Effector CD4-positive, alpha-beta T cell (primary cell): ENCODE measurements around the gene CNTNAP2.

Experiments
- DNase-seq: peaks from one replicate; pipeline ENCODE4 v3.0.0-alpha.2; 2020

The CNTNAP2 gene

DNA sequence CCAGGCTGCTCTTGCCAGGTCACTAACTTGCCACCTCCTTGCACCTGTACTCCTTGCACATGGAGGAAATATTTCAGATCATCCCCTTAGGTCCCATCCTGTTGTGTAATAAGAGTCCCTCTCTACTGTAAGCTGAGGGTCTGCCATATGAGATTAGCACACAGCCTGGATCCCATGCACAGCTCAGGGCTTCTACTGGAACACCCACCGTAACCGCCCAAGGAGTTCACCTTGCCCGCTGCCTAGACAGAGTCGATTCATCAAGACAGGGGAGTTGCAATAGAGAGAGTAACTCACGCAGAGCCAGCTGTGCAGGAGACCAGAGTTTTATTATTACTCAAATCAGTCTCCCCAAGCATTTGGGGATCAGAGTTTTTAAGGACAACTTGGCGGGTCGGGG is 1779.5 kb downstream of the CNTNAP2 start:
- no peak for DNase-seq

DNA sequence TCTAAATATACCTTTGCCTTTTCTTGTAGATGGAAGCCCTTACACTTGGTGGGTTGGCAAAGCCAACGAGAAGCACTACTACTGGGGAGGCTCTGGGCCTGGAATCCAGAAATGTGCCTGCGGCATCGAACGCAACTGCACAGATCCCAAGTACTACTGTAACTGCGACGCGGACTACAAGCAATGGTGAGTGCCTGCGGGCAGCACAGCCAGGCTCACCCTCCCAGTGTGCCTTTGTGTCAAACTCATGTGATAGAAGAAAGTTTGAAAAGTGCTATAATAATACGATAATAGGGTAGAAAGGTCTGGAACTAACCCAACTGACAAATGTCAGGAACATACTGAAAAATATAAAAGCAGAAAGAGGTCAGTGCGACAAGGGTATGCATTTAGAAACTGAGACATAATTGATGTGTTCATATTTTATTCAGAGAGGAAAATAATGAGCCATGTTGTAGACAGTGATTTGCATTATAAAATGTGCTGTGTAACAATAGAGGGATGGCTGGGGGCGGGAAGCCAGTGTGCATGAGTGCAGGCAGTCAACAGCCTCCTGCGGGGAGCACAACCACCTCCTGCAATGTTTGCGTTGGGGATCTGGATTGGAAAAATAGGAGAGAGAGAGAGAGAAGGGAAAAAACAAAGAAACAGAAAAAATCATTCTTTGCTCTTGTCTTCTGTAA is 1787.1 kb downstream of the CNTNAP2 start:
- no peak for DNase-seq

DNA sequence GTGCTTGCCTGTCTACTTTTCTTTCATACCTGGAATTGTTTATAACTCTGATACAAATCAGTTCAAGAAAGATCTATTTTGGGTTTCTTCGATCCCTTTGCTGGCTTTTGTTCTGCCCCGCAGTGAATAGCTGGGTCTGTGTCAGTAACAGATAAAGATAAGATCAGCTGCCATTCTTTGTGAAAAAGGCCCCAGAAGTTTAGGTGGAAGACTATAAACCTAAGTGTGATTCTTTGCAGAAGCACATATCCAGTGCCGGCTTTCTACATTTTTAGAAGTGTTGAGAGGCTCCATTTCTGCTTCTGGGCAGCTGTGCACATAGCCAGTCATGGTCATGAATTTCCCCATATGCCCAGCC is 1787.6 kb downstream of the CNTNAP2 start:
- DNase-seq = no peak

DNA sequence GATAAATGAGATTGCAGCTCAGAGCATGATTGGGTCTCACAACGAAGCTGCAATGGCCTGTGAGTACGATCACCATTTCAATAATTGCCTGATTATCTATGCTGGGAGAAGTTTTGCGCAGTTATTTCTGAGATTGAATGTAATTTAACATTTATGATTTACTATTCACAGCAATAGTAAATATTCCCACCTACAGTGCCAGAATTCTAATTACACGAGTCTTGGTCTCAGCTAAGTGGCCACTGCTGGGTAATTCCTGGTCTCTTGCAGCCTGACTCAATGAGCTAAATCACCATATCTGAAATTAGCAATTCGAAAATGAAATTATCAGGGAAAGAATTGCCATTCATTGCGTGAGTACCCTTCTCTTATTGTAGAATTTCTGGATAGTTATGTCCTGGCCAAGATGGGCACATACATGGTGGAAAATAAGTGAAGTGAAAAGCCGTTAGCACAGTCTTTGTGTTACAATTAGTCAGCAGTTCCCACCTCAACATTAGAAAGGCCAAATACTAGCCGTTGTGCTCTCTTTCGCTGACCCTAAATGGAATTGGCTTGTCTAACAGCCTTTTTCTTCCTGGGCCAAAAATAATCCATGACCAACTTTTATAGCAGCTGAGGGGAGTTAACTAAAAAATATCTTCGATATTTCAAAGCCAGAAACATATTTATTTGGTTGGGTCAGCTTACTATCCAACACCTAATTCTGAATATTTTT is 1793.0 kb downstream of the CNTNAP2 start:
- no peak for DNase-seq

DNA sequence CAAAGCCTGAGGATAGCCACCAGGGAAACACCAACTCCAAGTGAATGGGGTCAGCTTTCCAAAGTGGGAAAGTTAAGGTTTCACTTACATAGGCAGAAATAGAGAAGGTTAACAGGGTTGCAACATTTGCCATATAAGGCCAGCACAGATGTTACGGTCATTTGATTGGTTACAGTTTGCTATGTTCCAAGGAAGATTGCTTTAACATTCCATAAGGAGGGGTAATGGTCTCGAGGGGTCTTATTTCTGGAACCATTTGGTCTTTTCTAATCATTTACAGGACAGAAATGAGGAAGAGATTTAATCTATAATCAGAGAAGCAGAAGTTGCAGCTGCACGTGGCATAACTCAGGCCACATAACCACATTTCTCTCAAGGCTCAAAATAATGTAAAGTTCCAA is 1794.6 kb downstream of the CNTNAP2 start:
- no peak for DNase-seq

DNA sequence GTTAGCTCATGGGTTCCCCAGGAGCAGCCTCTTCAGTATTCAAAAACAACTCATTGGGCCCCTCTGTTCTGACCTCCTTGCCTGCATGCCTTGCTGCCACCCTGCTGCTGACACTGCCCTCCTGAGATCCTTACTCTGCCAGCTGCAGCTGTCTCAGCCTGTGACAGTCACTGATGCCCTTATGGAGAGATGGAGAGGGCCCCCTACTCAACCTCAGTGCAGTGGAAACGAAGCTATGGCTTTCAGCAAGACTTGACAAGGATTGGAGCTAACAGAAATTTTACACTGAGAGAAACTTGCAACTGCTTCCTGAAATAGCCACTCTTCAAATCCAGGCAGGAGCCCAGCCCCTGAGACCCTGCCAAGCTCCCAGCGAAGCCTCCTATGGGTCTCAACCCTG is 1795.7 kb downstream of the CNTNAP2 start:
- DNase-seq = no peak

DNA sequence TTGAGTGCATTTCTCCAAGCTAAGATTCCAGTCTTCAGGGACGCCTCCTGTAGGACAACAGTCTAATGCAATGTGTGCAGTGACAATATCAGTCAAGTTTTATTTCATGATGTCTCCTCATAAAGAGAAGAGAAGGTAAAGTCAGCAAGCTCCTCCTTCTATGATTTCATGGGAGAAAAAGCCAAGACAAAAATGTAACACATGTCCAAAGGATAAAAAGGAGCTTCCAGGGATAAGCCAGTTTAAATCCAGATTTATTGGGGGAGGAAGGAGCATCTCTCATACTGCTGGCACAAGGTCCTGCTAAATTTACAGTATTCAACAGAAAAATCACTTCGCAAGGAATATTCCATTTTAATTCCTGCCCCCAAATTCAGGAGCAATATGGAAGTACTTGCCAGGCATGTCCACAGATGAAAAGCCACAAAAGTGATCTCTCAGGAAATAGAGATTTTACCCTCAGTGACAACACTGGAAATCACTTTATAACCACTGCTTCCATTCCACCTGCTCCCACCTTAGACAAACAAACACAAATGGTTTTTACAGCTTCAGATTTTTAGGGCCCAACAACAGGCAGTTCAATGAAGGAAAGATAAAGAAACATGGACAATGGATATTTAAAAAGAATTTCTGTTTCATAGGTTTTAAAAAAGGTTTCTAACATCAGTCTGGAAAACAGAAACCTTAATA is 1796.5 kb downstream of the CNTNAP2 start:
- DNase-seq = no peak

DNA sequence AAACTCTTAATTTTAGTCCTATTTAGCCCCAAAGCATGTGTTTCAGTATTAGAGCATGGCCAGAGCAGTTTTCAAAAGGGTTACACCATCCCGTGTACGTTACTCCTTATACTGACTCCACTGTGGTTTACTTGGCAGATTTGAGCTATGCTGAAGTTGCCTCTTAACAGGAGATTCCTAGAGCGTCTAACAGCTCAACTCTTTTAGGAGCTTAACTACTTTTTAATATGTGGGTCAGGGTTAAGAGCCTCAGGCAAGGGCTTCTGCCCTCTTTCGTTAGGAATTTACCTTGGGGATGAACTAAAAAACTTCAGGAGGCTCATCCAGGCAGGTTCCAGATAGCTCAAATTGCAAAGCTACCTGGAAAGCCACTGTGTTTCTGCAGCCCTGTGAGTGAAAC is 1799.2 kb downstream of the CNTNAP2 start:
- DNase-seq = no peak

DNA sequence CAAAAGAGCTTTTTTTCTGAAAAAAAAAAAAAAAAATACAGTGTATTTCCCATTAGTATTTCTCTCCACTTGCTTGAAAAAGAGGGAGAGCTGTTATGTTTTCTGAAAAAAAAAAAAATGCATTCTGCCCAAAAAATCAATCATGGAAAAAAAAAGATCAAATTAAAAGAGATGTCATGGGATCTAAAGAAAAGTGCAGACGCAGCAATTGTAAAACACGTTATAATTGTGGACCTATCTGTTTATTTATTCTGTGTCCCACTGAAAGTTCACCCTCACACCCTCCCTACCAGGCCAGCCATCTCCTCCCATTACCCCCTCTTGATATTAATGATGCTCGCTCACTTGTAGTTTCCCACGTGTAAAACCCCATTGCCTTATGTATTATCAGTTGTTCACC is 1800.0 kb downstream of the CNTNAP2 start:
- DNase-seq = no peak

DNA sequence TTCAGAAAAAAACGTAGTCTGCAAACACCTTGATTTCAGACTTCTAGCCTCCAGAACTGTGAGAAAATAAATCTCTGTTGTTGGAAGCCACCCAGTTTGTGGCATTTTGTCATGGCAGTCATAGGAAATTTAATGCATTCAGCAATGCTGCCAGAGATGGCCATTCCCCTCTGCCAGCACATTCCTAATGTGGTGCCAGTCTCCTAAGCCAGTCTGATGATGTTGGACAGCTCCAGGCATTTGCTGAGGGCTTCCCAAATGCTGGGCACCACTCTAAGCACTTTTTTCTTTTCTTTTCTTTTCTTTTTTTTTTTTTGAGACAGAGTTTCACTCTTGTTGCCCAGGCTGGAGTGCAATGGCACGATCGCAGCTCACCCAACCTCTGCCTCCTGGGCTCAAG is 1807.2 kb downstream of the CNTNAP2 start:
- no peak for DNase-seq

DNA sequence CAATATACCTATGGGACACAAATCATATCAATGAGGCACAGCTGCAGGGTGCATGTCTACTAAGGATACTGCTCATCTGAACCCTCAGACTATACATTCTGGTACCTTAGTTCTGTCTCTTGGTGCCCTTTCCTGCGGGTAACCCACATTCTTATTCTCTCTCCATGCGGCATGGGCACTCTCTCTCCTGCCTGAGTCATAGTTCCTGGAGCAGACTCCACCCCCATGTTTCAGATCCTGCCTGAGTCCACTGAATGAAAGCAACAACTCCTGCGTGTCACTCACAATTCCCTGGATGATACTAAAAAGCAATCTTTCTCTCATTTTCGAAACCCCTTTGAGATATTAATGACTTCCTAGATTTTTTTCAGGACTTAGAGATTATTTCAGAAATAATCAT is 1820.8 kb downstream of the CNTNAP2 start:
- no peak for DNase-seq

DNA sequence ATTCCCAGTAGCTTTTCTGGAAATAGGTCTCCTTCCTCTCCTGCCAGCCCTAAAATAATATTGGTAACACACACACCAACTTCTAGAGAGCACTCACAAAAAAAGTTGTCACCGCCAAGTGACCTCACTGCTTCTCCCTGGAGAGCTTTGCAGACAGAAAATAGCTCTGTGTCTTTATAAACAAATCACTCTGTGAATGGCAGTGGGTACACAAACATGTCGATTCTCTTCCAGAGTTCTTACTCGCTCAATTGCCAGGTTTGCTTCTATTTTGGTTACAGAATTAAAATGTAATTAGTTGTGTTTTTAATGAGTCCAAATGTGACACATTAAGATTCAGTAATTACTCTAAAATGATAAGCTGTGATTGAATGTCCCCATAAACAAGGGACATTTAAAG is 1824.8 kb downstream of the CNTNAP2 start:
- DNase-seq = no peak

DNA sequence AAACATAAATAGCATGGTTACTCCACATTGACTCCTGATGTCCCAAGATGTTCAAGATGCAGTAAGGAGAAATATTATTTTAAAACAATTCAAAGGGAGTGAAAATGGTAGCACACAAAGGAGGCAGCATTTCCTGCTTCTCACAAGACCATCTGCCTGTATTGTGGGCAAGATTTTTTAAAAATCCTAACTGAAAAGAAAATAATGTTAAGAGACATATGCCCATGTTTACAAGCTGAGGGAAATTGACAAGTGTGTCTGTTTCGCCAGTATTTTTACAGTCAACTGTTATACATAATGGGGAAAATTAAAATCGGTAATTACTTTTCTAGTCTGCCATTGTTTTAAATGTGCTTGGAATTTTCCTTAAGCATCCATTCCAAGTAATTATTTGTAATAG is 1827.7 kb downstream of the CNTNAP2 start:
- no peak for DNase-seq

DNA sequence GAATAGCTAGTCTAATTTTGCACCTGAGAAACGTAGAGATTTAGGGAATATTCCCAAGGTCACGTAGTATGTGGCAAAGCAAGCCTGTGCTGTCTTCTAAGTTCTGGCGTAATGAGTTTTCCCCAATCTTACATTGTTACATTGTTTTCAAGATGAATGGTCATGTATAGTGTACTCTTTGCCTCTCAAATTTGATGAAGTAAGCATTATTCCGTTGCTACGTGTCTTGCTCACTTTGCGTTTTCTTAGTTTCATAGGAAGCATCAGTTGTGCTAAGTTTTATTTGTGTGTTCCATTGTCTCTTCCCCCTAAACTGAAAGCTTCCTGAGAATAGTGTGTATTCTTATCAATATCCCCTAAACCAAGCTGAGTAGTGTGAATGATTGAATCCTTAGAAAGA is 1836.3 kb downstream of the CNTNAP2 start:
- DNase-seq = no peak

DNA sequence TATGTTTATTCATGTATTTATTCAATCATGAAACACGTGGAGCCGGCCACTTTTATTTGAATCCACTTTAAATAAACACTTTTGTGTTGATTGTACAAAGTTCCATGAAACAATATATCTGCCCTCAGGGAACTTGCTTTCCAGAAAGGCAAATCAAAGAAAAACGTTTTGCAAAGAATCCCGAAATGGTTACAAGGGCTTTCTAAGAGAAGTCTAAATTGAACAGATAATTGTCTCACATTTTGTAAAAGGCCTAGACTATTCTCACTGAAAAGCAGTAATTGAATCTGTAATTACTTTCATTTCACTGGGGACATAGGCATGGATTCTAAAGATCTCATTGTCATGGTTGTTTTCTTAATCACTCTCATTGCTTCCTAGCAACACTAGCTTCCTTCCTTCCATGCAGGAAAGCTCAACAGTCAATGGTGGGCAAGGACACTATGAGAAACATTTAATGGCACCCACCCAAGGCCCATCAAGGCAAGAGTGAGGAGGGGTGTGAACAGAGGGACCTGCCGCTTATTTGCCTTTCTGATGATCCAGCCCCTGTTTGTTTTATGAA is 1851.5 kb downstream of the CNTNAP2 start:
- no peak for DNase-seq

DNA sequence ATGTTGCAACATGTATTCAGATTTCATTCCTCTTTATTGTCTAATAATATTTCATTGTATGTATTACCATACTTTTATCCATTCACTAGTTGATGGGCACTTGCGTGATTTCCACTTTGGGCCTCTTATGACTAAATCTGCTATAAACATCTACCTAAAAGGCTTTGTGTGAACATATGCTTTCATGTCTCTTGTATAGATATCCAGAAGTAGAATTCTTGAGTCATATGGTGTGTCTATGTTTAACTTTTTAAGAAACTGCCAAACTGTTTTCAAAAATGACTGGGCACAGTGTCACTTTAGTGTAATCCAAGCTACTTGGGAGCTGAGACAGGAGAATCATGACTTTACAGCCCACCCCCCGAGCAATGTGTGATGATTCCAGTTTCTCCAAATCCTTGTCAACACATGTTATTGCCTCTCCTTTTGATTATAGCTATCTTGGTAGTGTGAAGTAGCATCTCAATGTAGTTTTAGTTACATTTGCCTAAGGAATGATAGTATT is 1855.1 kb downstream of the CNTNAP2 start:
- DNase-seq = no peak

DNA sequence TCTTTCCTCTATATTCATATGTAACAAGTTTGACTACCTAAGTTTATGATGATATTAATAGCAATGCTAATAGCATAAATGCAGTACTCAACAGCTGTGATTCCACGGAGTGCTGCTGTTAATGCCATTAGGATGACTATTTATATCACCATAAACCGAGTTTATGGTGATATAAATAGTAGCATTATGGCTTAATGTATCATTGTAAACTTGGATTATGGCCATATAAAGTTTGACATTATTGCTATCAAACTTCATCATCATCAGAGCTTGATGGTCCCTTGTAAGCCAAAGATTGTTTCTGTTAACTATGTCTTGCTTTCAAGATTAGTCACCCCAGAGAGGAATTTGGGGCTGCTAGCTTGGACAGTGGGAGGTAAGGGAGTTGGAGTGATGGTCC is 1861.6 kb downstream of the CNTNAP2 start:
- DNase-seq = no peak

DNA sequence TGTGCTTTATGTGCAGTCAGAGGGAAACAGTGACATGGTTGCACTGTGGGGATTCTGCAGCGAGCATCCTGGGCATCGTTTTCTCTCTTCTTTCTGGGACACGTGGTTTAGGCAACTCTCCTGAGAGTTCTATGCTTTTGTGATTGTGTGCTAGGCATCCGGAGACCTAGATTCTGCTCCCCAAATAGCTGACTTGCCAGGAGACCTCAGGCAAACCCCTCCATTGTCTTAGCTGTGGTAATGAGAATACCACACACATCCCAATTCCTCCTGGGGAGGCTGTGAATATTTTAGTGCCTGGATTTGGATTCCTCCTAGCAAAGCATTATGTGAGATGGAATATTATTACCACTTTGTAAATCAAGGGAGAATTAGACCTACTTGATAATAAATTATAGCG is 1862.0 kb downstream of the CNTNAP2 start:
- DNase-seq = no peak

DNA sequence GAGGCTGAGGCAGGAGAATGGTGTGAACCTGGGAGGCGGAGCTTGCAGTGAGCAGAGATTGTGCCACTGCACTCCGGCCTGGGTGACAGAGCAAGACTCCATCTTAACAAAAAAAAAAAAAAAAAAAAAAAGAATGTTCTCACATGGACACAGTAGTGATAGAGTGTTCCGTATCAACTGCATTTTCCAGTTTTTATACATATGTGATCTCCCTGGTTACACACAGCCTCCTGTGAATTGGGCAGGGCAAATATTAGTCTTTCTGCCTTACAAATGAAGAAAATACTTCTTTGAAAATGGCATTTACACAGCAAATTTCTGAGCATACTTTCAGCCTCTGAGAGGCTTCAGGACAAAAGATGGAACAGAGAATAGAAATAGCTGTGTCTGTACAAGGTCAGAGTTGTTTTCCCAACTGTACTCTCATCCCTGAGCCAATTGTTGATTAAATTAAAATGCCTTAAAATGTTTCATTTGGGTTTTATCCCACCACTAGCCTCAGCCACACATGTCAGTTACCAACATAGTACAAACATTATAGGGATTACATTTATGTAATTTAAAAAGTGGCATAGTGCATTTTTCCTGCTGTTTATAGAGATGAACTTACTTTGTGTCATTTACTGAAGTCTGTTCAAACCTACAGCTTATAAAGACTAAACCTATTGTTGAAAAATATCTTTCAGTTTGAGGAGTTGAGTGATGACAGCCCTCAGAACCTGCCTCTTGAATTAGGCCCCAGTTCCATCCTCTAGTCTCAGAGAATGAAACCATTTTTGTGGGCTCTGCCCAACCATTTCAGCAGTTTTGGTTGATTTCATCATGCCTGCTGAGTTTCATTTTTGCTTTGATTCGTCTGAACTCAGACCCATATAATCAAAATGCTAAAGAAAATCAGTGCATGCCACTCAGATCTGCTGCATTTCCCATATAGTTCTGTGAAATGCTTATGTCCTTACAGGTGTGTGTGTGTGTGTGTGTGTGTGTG is 1864.5 kb downstream of the CNTNAP2 start:
- no peak for DNase-seq

DNA sequence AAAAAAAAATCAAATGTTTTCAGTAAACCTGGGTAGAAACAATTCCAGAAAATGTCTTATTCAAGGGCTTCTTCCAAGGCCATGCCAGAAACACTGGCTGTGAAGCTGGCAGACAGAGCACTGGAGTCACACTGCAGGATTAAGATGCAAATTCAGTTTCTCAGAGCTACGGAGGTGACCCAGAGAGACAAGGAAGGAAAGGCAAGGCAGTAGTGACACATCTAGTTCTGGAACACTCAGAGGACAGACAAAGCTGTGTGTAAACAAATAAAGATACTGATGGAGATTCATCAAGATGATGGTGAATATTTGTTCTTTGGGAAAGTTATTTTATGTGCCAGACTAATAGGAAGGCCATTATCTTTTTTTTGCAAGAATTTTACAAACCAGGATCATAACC is 1865.7 kb downstream of the CNTNAP2 start:
- no peak for DNase-seq

DNA sequence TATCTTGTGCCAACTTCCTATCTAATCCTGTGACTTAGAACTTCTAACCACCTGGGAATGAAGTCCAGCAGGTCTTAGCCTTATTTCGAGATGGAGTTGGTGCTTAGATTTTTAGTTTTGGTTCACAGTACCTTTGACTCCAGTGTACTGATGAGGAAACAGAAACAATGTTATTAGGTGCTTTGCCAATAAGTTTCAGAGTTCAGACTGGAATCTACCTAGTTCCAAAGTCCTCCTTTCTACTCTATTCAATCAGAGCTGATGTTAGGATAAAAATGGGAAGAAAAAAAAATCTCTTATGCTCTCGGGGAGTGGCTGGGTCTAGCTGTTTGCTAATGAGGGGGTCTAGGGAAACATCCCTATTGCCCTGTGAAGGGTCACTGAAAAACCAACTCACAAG is 1867.7 kb downstream of the CNTNAP2 start:
- DNase-seq = no peak

DNA sequence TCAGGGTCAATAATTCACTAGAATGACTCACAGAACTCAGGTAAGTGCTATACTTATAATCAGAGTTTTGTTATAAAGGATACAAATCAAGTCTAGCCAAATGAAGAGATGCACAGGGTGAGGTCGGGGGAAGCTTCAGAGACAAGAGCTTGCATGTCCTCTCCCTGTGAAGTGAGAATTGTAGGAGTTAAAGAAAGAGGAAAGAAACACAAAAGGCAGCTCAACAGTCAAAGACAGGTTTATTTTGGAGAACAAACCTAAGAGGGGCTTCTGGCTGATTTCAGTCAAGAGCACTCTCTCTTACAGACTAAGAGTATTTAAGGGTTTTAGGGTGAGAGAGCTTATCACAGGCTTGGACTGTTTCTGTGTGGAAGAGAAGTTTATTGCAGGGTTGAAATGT is 1873.5 kb downstream of the CNTNAP2 start:
- DNase-seq = no peak

DNA sequence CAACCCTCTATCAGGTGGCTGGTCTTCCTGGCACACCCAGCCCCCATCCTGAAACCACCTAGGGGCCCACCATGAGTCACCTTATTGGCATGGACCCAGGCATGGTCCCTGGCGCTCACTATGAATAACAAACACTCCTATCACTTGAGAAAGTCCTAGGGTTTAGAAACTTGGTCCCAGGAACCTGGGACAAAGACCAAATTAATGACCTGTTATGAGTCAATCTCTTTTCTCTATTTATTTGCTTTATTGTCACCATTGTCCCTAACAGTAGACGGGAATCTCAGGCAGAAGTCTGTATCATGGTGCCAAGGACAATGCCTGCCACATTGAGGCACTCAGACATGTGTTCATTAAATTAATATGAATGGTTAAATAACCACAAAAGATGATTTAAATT is 1874.3 kb downstream of the CNTNAP2 start:
- DNase-seq = no peak
